NCI-H82 treated with DMSO at 0.1 percent for 48 hours (cell line): ENCODE measurements around the gene PTPRN2.
"Not testable (repeated sequence)": the region's sequence is repeated elsewhere in the genome, so short reads cannot be mapped to it uniquely, and the experiment has no call there.

Experiments
- DNase-seq: peaks from one replicate; lab custom pipeline; 2025; ENCODE audit not compliant: unreplicated experiment; lab: John Stamatoyannopoulos, UW

PTPRN2 gene

DNA sequence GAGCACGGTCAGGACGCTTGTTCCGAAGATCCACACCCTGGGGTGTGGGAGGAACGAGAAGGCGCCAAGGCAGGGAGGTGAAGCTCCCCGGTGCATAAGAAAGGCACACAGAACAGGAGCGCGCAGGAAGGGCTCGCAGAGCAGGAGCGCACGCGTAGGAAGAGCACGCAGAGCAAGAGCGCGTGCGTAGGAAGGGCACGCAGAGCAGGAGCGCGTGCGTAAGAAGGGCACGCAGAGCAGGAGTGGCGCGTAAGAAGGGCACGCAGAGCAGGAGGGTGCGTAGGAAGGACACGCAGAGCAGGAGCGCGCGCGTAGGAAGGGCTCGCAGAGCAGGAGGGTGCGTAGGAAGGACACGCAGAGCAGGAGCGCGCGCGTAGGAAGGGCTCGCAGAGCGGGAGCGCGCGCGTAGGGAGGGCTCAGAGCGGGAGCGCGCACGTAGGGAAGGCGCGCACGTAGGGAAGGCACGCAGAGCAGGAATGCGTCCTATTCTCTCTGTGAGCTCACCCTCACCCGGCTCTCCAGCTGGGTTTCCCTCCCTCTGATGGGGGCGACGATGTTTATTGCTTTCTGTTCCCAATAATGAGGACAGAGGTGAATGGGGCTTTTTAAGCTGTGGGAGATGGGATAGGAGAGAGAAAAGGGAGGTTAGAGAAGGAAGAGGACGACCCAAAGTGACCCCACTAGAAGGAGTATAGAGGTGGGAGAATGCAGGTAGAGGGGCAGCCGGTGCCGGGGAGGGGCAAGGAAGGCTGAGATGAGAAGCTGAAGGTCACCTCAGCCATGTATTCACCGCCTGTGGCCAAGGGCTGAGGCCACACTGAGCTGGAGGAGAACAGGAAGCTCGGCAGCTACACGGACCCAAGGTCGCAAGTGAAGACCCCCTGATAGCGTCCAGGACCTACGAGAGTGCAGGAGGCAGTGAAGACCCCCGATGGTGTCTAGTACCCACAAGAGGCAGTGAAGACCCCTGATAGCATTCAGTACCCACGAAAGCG is 423.2 kb downstream of the PTPRN2 start:
- DNase-seq = no peak

DNA sequence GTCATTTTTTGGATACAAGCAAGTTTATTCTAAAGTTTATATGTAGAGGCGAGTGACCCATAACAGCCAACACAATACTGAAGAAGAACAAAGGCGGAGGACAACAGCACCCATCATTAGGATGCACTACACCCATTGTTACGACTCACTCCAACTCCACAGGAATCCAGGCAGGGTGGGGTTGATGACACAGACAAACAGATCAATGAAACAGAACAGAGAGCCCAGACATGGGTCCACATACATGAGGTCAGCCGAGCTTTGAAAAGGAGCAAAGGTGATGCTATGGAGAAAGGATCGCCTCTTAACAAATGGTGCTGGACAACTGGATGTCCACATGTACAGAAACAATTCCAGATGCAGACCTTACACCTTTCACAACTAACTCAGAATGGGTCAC is 426.4 kb downstream of the PTPRN2 start:
- DNase-seq = no peak

DNA sequence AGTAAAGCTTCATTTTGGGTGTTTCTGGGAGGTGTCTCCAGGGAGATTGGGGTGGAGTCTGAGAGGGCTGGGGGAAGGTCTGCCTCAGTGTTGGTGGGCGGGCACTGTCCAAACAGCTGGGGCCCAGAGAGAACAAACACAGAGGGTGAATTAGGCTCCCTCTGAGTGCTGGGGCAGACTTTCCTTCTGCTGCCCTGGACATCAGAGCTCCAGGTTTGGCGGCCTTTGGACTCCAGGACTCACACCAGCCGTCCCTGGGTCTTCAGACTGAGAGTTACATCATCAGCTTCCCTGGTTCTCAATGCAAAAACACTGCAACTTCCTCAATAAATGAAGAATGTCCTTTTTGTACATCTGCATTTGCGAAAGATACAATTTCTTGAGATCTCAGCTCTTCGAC is 427.4 kb downstream of the PTPRN2 start:
- no peak for DNase-seq

DNA sequence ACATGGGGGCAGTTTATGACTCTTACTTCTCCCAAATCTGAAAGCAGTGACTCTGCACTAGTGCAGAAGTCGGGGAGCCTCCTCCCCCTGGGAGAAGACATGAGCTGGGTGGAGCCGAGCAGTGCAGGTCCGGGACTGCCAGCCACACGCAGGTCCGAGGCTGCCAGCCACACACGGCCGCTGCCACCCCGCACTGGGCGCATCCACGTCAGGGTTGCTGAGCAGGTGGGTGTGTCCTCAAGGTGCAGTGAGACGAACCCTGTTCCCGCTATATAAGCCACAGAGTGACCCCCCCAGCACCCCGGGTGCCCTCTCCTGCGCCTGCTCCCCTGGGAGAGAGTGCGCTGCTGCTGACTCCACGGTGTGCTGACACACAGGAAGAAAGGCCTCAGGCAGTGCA is 430.2 kb downstream of the PTPRN2 start:
- DNase-seq = no peak

DNA sequence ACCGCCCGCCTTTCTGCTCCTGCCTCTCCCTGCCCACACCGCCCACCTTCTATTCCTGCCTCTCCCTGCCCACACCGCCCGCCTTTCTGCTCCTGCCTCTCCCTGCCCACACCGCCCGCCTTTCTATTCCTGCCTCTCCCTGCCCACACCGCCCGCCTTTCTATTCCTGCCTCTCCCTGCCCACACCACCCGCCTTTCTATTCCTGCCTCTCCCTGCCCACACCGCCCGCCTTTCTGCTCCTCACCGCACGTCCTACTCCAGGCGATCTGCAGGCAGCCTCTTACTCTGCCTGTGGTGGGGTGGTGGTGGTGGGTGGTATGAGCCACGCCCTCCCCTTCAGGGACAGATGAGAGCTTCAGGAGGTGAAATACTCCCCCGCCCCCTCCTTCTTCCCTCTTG is 436.4 kb downstream of the PTPRN2 start:
- DNase-seq = not testable (repeated sequence)

DNA sequence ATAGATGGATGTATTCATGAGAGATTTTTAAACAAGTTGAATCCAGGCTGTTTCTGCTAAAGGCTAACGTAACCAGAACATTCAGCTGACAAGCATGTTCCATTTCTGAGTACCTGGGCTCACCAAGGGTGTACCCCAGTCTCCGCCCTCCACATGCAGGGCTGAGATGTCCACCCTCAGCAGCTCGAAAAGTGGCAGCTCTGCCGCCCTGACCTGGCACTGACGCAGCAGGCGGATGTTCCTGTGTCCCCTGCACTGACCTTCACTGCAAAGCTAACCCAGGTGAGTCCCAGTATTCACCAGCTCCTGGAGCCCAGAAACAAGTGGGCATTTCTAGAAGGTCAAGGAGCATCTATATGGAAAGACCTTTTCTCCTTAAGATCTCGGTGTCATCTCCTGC is 437.4 kb downstream of the PTPRN2 start:
- no peak for DNase-seq

DNA sequence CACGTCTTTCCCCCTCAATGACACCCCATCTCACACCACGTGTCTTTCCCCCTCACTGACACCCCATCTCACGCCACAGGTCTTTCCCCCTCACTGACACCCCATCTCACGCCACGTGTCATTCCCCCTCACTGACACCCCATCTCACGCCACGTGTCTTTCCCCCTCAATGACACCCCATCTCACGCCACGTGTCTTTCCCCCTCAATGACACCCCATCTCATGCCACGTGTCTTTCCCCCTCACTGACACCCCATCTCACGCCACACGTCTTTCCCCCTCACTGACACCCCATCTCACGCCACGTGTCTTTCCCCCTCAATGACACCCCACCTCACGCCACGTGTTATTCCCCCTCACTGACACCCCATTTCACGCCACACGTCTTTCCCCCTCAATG is 440.2 kb downstream of the PTPRN2 start:
- not testable (repeated sequence) for DNase-seq

DNA sequence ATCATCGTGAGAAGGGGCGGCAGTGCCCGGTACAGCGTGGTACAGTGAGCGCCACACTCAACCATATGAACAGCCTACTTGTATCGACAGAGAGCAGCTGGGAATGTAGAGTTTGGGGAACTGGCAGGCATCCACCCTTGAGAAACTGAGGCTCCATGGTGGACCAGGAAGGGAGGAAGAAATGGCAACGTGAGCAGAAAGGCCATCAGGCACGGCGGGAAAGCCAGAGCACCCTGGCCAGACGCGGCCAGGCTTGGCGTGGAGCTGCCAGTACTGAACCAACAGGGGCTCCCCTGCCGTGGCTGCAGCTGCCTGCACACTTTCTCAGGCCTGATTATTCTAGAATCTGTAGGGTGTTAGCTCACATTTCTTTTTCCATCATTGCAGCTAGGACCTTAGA is 442.3 kb downstream of the PTPRN2 start:
- no peak for DNase-seq

DNA sequence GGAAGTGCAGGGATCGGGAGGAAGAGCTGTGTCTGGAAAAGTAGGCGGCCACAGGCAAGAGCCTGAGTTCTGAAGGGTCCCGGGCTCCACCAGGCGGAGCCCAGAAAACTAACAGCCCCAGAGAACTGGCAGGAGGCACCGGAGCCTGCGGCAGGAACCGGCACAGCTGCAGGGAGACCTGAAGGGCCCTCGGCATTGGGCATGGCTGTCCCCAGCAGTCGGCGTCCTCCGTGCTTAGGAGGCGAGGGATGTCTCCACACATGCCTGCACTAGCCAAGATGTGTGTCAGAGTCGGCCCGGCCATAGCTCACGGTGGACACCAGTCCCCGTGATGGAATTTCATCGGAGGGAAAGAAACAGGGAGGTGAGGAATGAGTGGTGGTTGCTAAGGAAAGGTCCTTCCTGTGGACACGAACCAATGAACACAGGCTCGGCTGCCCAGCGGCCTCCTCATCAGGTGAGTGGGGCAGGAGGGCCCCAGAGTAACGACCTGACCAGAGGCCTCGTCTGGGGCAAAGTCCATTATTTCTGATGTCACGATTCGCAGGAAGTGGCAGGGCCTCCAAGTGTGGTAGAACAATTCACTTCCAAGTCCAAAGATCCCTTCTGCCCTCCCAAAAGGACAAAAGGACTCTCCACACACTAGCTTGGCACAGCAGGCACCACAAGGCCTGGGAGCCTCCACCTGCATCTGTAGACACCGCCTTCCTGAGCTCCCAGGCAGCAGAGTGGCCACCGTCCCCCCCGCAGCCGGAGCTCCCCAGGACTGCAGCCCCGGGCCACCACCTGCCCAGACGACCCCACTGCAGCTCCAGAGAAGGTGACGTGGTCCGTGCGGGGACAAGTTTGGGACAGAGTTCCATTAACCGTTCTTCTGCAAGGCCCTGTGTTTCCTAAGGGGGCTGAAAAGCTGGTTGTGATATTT is 444.2 kb downstream of the PTPRN2 start:
- no peak for DNase-seq

DNA sequence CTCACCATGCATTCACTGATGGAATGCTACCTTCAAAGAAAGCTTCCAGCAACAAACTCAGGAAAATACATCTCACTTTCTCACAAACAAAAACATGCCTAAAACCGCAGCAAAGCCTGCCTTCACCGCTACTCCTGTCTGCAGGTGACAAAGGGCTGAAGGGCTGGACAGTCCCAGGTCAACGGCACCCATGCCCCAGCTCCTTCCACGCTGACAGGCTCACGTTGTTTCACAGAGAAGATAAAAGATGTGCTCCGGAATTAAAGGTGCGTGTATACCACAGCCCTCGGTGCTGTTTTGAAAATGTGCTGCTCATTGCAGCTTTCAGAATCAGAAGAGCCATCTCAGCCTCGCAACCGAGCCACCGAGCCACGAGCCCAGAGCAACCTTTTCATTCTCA is 445.0 kb downstream of the PTPRN2 start:
- no peak for DNase-seq

DNA sequence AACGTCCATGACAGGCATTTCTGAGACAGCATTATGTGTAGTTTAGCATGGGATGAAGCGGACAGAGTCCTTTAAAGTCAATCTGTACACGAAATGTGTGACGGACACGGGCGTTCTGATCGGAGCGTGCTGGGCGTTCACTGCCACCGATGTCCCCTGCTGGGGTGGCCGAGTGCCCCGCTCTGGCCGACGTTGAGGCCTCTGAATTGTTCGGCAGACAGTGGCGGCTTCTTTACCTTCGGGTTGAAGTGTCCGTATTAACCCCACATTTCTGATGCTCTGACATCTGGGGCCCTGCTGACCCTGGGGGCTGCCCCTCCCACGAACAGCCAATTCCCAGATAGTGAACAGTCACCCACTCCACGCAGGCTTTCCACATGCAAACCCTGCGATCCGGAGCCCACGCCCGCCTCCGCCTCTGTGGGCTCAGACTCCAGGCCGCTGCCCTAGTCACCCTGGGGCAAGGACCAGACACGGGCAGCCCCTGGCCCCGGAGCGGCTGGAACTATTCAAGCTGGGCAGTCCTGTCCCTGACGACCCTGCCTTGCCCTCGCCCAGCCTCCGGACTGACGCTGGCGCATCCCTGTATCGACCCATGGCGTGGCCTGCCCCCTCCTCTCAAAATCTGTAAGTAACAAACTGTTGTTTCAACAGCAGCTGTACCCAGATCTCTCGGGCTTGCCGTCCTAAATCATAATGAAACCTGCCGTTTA is 445.7 kb downstream of the PTPRN2 start:
- DNase-seq = no peak

DNA sequence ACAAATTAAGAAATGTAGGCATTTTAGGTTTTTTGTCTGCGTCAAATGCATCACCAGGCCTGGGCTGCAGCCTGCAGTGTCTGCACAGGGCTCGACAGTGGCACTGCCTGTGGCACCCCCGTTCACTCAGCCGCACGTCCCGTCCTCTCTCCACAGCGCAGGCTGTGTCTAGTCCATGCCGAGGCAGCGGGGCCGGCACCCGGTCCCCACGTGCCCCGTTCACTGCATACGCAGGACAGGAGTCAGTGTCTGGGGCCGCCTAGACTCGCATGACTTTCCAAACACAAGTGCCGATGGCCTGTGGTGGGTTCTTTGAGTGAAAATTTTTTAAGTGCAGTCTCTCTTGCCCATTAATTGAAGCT is 446.4 kb downstream of the PTPRN2 start:
- DNase-seq = no peak

DNA sequence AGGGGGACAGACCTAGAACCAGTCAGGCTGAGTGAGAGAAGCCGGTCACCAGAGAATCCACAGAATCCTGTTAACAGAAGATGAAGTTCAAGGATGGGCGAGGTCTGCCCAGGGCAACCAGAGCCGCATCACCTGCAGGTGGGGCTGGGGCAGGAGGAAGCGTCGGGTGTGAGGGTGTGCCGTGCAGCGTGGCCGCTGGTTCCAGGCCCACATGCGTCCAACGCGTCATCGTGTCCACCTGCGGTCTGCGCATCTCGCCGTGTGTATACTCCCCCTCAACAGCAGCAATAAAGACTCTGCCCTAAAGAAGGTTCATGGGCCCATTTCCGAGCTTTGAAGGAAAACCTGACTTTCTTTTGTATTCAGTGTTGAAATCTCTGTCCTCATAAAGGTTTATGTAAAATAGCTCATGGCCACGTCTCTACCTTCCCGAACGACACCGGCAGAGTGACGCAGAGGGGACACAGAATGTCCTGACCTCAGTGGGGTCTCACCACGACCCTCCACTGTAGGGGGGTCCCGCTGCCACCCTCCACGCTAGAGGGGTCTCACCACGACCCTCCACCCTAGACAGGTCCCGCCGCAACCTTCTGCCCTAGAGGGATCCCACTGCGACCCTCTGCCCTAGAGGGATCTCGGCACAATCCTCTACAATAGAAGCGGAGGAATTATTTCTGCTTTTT is 446.9 kb downstream of the PTPRN2 start:
- DNase-seq = no peak

DNA sequence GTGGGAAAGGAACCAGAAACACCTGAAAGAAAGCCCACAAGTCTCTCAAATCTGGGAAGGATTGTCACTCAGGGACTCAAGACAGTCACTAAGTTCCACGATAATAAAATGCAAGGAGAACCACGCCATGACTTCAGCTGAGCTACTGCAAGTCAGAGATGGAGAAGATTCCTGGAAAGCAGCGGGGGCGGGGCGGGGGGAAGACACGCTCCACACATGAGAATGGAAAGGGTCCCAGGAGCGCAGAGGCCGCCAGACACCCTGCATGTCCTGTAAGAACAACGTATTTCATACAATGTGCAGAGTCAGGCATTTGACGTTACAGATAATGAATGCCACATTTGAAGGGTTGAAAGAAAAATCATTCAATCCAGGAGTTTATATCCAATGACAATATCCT is 448.1 kb downstream of the PTPRN2 start:
- no peak for DNase-seq

DNA sequence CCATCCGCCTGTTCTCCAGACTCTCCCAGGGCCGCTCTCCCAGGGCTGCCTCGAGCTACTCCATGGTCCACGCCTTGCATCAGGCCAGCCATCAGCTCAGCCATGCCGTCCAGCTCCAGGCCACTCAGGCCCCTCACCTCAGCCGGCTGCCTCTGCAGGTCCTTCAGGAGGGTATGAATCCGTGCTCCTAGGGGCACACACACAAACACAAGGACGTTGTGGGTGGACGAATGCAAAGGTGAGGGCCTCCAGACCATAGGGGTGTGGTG is 449.4 kb downstream of the PTPRN2 start:
- no peak for DNase-seq

DNA sequence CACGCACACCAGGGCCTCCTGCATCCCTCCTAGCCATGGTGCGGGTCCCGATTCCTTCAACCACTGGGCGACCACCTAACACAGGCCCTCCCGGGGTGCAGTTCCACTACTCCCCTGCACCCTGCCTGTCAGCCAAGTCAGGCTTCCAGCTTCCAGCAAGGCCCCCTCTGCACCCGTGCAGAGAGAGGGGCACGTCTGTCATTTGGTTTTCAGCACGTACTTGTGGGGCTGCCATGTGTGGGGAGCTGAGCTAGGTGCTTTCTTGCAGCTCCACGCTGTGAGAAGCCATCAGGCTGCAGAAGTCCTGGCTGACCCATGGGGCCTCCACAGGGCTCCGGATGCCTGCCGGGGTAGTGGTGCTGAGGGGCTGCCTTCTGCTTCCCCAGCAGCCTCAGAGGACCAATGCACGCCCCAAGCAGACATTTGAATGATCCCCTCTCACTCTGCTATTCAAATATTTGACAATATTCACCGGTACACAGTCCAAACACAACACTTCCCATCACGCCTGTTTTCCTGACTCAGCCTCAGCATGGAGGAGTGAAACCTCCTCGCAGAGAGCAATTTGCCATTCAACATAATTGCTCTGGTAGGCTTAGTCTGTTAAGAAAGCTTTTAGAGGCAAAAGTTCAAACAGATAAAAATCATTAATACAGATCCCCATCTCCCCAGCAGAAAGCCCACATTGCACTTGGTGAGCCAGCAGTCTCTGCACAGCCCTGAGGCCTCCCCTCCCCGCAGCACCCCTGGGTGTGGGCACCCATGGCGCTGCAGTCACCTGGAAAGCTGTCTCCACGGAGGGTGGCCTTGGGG is 449.9 kb downstream of the PTPRN2 start:
- DNase-seq = no peak

DNA sequence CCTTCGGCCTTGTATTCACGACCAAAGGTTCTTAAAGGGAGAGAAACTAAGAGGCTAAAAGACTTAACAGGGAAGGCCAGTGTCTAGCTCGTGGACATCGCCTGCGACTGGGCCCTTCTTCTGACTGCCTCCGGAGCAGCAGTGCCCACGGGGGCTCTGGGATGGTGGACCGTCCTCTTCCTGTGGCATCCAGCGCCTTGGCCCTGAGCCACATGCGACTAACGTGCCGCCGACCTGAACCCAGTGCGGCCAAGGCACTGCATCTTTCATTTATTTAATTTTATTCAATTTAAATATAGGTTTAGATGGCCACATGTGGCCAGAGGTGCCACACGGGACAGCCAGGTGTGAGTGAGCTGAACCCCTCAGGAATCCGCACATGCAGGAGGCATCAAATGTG is 451.7 kb downstream of the PTPRN2 start:
- no peak for DNase-seq

DNA sequence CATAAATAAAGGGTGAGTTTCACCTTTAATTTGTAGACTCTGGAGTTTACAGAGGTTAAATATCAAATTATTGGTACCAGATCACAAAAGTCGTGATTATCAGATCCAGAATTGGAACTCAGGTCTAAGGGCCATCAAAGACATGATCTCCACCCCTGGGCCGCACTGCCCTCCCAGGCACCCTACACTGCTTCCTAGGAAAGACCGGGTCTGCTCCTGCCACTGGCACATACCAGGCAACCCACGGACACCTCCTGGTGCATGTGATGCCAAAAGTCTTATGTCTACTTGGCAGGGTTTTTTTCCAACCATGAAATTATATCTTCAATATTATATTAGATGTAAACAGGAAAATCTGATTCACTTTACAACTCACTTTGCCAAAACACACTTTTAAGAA is 452.8 kb downstream of the PTPRN2 start:
- no peak for DNase-seq

DNA sequence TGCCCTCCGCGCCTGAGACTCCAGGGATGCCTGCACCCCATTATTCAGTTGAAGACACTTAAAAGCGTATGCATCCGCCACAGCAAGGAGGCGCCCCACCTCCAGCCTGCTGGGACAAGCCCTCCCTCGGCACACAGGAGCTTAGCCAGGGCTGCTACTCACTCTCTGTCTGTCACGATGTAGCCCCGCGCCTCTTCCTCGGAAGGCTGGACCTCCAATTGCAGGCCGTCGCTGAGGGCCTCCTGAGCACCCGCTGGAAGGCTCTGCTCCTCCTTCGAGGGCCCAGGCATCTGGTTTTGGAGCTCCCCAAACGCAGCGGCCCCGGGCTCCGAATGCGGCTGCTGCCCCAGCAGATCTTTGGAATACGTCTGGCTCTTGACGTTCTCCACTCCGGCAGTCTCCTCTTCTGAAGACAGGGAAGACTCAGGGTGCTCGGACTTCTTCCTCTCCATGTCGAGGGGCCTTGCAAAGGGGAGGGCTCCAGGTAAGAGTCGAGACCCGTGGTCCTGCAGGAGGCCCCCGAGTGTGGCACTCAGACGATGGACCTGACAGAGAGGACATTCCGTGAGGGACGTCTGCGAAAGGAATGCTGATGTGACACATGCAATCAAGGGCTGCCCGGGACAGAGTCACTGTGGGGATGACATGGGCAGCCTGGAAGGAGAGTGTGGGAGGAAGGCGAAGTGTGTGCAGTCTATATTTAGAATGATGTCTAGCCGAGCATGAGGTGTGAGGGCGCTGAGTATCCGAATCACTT is 453.9 kb downstream of the PTPRN2 start:
- DNase-seq = no peak
